ENCODE results near the gene SPG11. TPM values are rescaled to one million over a fixed set of nuclear protein-coding genes. Genes with fewer than 3 reads are reported as not detected.

SPG11 gene
- total and polyA plus RNA-seq, 2 of the 13 experiments (the other 11 are each of a cell fraction or from before 2014, with no cell fraction given) = 31.5 to 40.7 TPM

- TF ChIP-seq ZNF468 (CRISPR knock-in tag; IDR thresholded peaks at IDR 0.05) (no peak), HNRNPLL (IDR thresholded peaks at IDR 0.05; ENCODE audit: low read depth, low read length, poor library complexity, severe bottlenecking) (peak; percentile 86), ZBTB7B (CRISPR knock-in tag; IDR thresholded peaks at IDR 0.05) (peak; percentile 56; the same call in 1 of the 2 replicates), ZNF672 (CRISPR knock-in tag; IDR thresholded peaks at IDR 0.05) (no peak), GABPA (IDR thresholded peaks at IDR 0.05; ENCODE audit: low read depth, low read length) (peak; percentile 97), GABPA (CRISPR knock-in tag; IDR thresholded peaks at IDR 0.05; ENCODE audit: low read depth) (peak; percentile 94), MEIS1 (CRISPR knock-in tag; IDR thresholded peaks at IDR 0.05; ENCODE audit: borderline replicate concordance) (peak; percentile 87; the same call in 1 of the 2 replicates), ATF6 (CRISPR knock-in tag; conservative IDR thresholded peaks at IDR 0.05) (peak; percentile 42; the same call in 1 of the 2 replicates), CBX1 (IDR thresholded peaks at IDR 0.05; ENCODE audit: low read depth) (no peak), SUZ12 (IDR thresholded peaks at IDR 0.05; ENCODE audit: low read depth, low read length) (peak; percentile 17; the same call in 1 of the 2 replicates), ZNF121 (CRISPR knock-in tag; IDR thresholded peaks at IDR 0.05) (0 out of 2 replicates have a peak, but pooled peaks have one; percentile 28), ZFP91 (CRISPR knock-in tag; IDR thresholded peaks at IDR 0.05; ENCODE audit: borderline replicate concordance) (peak; percentile 95; the same call in 1 of the 2 replicates), HMGA1 (CRISPR knock-in tag; conservative IDR thresholded peaks at IDR 0.05) (no peak), NR2F2 (IDR thresholded peaks at IDR 0.05; ENCODE audit: borderline replicate concordance, low read depth) (no peak; the same call in 1 of the 2 replicates), MIXL1 (CRISPR knock-in tag; IDR thresholded peaks at IDR 0.05) (no peak; the same call in 1 of the 2 replicates), ZSCAN9 (CRISPR knock-in tag; IDR thresholded peaks at IDR 0.05; ENCODE audit: borderline replicate concordance) (no peak; the same call in 1 of the 2 replicates), ZEB1 (IDR thresholded peaks at IDR 0.05; ENCODE audit: insufficient replicate concordance, low read depth) (no peak), THAP9 (CRISPR knock-in tag; IDR thresholded peaks at IDR 0.05; ENCODE audit: borderline replicate concordance) (peak; percentile 96), ARNT2 (CRISPR knock-in tag; IDR thresholded peaks at IDR 0.05; ENCODE audit: low read depth) (peak; percentile 77; the same call in 1 of the 2 replicates)
Observed at GRCh38 chr15:44663410-44664308, at the start of gene SPG11 (continued).
